ENCODE measurements around the gene PTGR2.

GRCh38 chr14:73888460-73888725 is 36.8 kb downstream of the PTGR2 start:
- TF ChIP-seq, protein P1, sequence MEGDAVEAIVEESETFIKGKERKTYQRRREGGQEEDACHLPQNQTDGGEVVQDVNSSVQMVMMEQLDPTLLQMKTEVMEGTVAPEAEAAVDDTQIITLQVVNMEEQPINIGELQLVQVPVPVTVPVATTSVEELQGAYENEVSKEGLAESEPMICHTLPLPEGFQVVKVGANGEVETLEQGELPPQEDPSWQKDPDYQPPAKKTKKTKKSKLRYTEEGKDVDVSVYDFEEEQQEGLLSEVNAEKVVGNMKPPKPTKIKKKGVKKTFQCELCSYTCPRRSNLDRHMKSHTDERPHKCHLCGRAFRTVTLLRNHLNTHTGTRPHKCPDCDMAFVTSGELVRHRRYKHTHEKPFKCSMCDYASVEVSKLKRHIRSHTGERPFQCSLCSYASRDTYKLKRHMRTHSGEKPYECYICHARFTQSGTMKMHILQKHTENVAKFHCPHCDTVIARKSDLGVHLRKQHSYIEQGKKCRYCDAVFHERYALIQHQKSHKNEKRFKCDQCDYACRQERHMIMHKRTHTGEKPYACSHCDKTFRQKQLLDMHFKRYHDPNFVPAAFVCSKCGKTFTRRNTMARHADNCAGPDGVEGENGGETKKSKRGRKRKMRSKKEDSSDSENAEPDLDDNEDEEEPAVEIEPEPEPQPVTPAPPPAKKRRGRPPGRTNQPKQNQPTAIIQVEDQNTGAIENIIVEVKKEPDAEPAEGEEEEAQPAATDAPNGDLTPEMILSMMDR (IDR thresholded peaks at IDR 0.05; ENCODE audit: insufficient read depth, low read length, poor library complexity, severe bottlenecking): no peak
- no peak for TF ChIP-seq EZH2phosphoT487 (conservative IDR thresholded peaks at IDR 0.05; ENCODE audit: low read length)

Measured in SU-DHL-6 (cell line).